Astrocyte of the spinal cord (primary cell): ENCODE measurements around the gene DLX4.

Source experiments
- DNase-seq: peaks from one replicate; pipeline ENCODE4 v3.0.0; 2011; ENCODE audit warnings: low read depth, low spot score
- H3K4me3 ChIP-seq: 2 replicates; pipeline ENCODE4 v1.5.1; 2011; ENCODE audit warnings: low read depth, mild to moderate bottlenecking, low read length, moderate library complexity
- CTCF ChIP-seq: IDR thresholded peaks from 2 replicates; pipeline ENCODE4 v1.5.1; 2012; ENCODE audit warnings: low read depth, mild to moderate bottlenecking, low read length, inconsistent platforms
- in situ Hi-C: cut with HindIII; loops from 2 replicates; pipeline ENCODE4 v1.10.0; 2017; ENCODE audit warnings: low sequenced_read_pairs

Gene DLX4

GRCh38 chr17:49969134-49969759 is at the start of gene DLX4:
DLX4 (plus strand) TSS chr17:49969190; CDS start chr17:49969469, 279 bp downstream.
- DNase-seq, result no peak
- no peak for TF ChIP-seq CTCF
- in situ Hi-C loops, result no loop called here
- H3K4me3 ChIP-seq, result peak within 1 kb of the TSS; percentile 7

- no peak for DNase-seq
- in situ Hi-C loops, result no loop called here
- H3K4me3 ChIP-seq, result no peak overlapping the region
- TF ChIP-seq CTCF, result no peak
Observed at GRCh38 chr17:49920030-49920769, 48.8 kb upstream of the DLX4 start.

GRCh38 chr17:49922095-49922494 is 46.9 kb upstream of the DLX4 start:
- in situ Hi-C loops, result no loop called here
- no peak overlapping the region for H3K4me3 ChIP-seq
- no peak for TF ChIP-seq CTCF
- DNase-seq, result peak; percentile 43

GRCh38 chr17:49924116-49924515 is 44.9 kb upstream of the DLX4 start:
- DNase-seq, result no peak
- H3K4me3 ChIP-seq, result no peak overlapping the region
- no peak for TF ChIP-seq CTCF
- in situ Hi-C loops, result no loop called here

GRCh38 chr17:49924589-49924988 is 44.4 kb upstream of the DLX4 start:
- in situ Hi-C loops, result no loop called here
- no peak for DNase-seq
- no peak for TF ChIP-seq CTCF
- H3K4me3 ChIP-seq, result no peak overlapping the region

- no peak overlapping the region for H3K4me3 ChIP-seq
- no peak for TF ChIP-seq CTCF
- in situ Hi-C loops, result no loop called here
- no peak for DNase-seq
Observed at GRCh38 chr17:49925921-49926320, 43.1 kb upstream of the DLX4 start.
